Measurements from ENCODE around the gene AVEN. TPM values are rescaled to one million over a fixed set of nuclear protein-coding genes. Genes with fewer than 3 reads are reported as not detected.

The AVEN gene
- total RNA-seq, 1 donor from 2014 or later = 13.3 TPM

DNA sequence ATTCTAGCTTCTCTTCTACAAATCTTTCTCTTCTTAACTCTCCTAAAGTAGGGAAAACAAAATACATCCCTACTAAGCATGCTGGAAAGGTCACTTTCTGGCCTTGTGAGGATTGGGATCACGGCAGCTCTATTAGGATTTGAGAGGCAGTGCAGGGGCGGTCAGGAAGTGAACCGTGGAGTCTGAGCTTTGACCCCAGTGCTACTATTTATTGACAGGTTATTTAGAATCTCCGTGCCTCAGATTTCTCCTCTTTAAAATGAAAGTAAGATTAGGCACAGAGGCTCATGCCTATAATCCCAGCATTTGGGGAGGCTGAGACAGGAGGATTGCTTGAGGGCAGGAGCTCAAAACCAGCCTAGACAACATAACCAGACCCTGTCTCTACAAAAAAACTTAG lies 112.7 kb downstream of the AVEN start:
- intact Hi-C loops (cut with micrococcal nuclease) = no loop called here

DNA sequence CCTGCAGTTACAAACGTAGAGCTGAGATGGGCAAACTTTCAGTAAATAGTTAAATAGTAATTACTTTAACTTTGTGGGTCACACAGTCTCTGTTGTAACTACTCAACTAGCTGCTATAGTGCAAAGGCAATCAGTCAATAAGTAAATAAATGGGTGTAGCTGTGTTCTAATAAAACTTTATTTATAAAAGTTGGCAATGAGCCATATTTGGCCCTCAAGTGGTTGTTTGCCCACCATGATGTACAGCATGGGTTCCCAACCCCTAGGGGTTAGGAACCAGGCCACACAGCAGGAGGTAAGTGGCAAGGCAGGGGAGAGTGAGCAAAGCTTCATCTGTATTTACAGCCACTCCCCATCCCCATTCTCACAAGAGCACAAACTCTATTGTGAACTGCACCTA lies 115.6 kb downstream of the AVEN start:
- intact Hi-C loops (cut with micrococcal nuclease) = no loop called here

DNA sequence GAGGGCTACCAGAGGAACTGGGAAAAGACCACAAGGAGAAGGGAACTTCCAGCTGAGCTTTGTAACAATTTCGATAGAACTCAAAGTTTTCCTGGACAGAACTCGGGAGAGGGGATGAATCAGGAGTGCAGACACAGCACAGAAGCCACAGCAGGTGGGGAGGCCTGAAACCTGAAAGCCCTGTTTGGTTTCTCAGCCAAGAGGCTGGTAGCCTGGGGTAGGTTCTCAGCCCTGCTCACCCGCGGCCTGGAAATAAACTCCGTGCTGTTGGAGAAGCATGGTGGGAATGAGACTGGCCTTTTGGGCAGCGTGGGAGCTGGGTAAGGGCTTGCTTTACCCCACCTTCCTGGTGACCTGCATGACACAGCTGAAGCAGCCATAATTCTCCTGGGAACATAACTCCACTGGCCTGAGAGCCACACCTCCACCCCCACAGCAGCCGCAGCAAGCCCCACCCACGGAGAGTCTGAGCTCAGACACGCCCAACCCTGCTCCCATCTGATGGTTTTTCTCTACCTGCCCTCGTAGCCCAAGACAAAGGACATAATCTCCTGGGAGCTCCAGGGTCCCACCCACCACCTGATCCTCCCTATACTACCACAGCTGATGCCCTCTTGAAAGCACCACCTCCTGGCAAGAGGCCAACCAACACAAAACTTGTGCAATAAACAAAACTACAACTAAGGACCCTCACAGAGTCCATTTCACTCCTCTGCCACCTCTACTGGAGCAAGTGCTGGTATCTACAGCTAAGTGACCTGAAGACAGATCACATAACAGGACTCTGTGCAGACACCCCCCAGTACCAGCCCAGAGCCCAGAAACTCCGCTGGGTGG lies 123.2 kb downstream of the AVEN start:
- intact Hi-C loops (cut with micrococcal nuclease) = no loop called here

DNA sequence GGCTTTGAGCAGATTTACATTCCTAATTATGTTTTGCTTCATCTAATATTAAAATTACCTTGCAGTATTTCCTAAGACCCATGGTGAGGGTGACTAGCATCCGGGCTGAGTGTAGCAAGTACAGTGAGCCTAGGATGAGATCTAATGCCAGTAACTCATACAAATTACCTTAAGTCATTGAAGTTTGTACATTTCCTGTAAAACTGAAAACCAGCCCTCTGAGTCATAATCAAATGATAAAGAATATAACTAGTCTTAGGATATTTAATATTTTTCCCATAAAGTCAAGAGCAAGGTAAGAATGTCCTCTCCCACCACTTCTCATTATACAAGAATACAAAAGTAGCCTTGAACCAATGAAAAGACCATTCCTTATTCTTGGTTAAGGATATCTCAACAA lies 125.5 kb downstream of the AVEN start:
- intact Hi-C loops (cut with micrococcal nuclease) = no loop called here

DNA sequence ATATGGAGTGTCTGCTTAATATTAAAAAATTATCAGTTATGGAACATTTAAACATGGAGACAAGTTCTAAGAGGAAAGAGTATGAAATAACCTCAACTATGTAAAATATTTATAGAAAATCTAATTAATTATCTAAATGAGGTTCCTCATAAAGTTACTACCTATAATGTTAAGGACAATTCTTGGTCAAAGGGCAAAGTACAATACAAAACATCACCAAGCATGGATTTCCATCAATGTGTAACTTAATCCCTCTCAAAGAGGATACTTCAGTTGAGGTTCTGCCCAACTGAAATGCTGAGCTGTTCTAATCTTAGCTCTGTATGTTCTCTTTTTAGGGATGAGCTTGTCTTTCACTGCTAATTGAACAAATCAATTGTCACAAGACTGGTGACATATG lies 126.7 kb downstream of the AVEN start:
- intact Hi-C loops (cut with micrococcal nuclease) = no loop called here

DNA sequence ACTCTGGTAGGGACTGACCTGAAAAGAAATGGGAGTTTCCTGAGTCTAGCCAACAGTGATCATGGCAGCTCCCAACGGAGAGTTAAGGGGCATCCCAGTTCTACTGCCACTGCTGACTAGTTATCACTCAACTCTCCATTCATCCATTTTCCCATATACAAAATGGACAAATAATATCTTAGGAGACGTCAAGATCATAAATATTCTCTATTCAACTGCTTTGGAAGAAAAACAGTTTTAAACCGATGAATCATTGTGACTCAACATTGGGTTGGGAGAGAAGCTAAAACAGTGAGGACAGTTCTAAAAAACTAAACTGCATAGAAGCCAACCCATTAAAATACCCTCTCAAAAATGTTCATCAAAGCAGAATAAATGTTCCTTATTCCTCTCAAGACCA lies 128.3 kb downstream of the AVEN start:
- intact Hi-C loops (cut with micrococcal nuclease) = no loop called here

DNA sequence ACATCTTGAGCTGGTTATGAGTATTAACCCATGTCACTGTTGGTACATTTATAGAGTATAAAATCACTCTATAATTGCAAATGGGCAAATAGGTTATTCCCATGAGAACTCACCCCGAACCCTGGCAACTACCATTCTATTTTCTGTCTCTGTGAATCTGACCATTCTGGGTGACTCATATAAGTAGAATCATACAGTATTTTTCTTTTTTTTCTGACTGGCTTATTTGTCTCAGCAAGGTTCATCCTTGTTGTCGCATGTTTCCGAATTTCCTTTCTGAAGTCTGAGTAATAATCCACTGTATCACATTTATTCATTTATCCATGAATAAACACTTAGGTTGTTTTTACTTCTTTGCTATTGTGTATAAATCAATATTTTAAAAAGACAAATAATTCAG lies 130.6 kb downstream of the AVEN start:
- intact Hi-C loops (cut with micrococcal nuclease) = no loop called here

DNA sequence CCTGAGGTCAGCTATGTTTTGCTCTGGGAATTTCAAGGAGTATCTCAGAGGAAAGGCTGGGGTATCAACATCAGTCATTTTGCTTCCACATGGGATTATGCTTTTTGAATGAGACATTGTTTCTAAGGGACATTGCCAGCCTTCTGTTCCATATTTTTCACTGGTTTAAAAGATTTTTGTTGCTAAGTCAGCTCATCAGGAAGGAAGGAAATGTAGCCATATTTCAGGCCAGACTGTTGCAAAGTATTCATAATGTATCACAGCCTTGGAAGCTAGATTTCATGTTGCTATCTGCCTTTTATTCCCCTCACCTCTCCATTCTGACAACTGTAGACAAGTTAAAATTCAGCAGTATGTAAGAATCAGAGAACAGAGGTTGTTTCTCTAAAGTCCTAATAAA lies 131.7 kb downstream of the AVEN start:
- intact Hi-C loops (cut with micrococcal nuclease) = no loop called here

DNA sequence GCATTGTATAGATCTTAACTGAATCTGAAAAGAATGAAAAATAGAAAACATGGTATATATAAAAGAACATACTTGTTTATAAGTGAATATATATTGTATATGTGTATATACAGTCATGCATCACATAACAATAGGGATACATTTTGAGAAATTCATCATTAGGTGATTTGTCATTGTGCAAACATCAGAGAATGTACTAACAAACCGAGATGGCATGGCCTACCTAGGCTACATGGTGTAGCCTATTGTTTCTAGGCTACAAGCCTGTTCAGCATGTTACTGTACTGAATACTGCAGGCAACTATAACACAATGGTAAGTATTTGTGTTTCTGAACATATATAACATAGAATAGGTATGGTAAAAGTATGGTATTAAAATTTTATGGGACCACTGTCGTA lies 135.3 kb downstream of the AVEN start:
- intact Hi-C loops (cut with micrococcal nuclease) = no loop called here

DNA sequence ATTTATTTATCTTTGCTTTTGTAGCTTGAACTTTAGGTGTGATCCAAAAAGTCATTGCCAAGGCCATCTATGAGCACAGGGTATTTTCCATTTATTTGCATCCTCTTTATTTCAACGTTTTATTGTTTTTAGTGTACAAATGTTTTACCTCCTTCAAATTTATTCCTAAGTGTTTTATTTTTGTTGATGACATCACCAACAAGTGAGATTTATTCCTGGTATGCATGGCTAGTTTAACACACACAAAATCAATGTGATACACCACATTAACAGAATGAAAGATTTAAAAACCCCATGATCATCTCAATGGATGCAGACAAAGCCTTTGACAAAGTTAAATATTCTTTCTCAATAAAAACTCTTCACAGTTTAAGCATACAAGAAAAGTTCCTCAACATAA lies 137.0 kb downstream of the AVEN start:
- intact Hi-C loops (cut with micrococcal nuclease) = no loop called here

DNA sequence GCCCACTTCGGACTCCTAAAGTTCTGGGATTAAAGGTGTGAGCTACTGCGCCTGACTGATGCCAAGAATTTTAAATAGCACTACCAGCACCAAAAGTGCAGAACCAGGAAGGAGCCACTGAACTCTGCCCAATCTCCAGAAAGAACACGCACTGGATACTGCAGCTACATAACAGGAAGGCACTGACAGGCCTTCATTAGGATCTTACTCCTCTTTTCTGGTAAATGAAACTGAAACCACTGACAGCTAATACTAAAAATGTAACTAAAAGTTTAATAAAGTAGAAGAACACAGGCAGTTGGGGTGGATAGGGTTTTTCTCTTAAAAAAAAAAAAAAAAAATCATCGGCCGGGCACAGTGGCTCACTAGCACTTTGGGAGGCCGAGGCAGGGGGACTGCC lies 144.8 kb downstream of the AVEN start:
- intact Hi-C loops (cut with micrococcal nuclease) = no loop called here

DNA sequence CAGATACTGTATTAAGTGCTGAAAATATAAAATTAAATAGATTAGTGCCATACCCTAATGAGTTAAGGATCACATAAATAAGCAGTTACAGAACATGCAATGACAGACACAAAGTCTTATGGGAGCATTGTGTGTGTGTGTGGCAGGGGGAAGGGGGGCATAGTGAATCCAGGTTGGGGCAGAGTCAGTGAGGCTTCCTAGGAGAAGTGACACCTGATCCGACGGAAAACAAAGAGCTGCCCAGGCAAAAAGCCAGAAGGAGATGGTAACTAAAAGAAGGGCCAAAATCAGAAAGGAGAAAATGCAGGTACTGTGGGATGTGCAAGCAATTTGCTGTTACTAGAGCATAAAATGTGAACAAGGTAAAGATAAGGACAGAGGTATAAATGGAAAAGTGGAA lies 150.8 kb downstream of the AVEN start:
- intact Hi-C loops (cut with micrococcal nuclease) = no loop called here

DNA sequence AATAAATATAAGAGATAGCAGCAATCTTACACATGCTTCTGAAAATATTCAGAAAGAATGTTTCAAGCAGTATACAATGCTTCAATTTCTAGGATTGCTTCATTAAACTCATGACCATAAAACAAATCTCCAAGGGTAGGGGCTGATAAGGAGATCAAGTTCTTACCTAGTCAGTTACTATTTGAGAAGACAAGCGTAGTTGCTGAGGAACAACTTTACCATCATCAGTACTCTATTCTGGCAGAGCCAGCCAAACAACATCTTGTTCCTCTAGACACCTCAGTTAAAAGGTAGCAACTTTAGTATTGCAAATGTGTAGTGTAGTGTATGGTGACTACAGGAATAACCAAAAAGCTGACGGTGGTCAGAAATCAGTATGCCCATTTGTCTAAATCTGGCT lies 156.1 kb downstream of the AVEN start:
- intact Hi-C loops (cut with micrococcal nuclease) = no loop called here

DNA sequence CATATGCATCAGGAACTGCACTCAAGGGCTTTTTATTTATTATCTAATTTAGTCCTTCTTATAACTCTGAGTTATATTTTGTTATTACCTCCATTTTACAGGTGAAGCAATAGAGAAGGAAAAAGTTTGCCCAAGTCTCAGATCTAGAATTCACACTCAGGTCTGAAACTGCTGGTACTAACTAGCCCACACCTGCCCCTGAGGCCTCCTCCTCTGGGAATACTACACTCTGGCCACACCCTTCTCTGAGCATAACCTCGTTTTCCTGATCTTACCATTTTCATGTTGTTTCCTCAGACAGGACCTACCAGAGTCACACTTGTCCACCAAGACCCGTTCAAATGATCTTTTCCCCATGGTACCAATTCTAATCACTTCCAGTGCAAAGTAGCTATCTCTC lies 164.8 kb downstream of the AVEN start:
- intact Hi-C loops (cut with micrococcal nuclease) = no loop called here

DNA sequence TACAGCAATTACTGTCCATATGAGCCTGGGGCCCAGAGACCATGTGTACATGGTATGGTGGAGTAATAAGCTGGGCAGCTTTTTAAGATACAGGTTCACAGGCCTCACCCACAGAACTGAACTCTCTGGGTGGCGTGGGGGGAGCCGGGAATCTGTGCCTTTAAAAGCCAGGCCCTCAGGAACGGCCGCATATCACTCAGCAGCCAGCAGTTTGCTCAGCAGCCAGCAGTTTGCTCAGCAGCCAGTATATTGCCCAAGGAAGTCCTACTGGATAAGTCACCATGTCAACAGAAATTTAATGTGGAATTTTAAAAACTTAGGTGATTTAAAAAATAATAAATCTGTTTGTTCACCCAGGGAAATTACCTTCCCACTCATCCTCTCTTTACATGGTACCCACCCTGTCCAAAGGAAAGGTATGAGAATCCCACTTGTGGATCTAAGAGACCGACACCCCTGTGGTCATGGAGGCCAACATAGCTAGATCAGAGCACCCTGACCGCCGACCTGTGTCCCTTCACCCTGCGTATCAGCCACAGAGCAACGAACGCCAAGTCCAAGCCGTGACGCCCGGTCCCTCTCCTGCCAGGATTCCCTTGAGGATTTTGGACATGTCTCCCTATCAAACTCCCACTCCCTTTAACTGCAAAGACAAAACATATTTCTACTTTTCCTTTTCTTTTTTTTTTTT lies 166.4 kb downstream of the AVEN start:
- intact Hi-C loops (cut with micrococcal nuclease) = no loop called here

DNA sequence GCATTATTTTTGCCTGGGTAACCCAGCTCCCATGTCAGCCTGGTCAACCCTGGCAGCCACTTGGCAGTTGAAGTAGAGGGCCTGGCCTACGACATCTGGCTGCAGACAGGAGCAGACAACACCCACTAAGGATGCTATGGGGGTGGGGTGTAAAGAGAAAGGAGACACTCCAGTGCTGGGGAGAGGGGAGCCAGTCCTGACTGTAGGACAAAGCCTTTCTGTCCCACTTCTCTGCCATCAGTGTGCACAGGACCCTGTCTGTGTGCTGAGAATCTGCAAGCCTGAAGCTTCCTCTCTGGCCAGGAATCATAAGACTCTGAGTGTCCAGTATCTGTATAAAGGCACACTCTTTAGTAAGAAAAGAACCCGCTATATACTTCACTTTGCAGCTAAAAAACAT lies 167.0 kb downstream of the AVEN start:
- intact Hi-C loops (cut with micrococcal nuclease) = no loop called here

DNA sequence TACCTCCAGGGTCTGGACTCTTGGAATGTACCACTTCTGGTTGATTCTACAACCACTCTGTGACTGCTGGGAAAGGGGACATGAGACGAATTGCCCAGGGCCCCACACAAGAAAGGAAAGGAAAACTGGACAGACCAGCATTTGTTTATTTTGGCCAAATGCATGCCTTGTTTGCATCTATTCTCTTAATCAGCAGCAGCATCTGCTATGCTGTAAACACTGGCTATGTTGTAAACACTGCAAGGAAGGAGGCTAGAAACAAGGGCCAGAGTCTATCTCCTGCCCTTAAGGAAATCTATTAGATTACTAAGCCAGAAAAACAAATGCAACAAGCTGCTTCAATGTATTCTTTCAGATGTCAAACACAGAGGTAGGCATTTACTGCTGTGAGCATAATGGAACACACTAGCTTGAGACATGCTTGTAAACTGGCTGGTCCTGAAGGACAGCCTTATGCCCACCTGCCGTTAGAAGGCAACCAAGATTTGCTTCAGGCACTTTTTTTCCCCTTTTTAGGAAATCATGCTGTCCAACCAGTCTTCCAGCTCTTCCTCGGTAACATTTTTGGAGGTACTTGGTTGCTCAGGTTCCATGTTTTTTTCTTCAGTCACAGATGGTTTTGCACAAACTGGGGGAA lies 172.8 kb downstream of the AVEN start:
- intact Hi-C loops (cut with micrococcal nuclease) = no loop called here

DNA sequence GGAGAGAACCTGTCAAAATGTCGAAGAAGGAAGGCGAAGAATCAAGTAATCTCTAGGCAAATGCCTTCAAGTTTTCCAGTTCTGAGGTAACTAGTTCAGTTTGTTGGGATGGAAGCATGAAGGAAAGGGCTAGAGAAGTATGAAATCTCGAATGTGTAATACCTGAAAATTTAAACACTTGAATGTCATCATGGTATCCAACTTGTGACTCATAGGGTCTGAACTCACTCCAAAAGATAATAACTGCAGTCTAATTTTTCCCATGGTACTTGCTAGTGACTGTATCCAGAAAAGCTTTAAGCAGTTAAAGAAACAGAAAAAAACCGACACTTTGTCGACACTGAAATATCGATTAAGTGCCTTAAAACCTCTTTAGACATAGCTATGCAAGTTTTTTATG lies 173.6 kb downstream of the AVEN start:
- intact Hi-C loops (cut with micrococcal nuclease) = no loop called here

DNA sequence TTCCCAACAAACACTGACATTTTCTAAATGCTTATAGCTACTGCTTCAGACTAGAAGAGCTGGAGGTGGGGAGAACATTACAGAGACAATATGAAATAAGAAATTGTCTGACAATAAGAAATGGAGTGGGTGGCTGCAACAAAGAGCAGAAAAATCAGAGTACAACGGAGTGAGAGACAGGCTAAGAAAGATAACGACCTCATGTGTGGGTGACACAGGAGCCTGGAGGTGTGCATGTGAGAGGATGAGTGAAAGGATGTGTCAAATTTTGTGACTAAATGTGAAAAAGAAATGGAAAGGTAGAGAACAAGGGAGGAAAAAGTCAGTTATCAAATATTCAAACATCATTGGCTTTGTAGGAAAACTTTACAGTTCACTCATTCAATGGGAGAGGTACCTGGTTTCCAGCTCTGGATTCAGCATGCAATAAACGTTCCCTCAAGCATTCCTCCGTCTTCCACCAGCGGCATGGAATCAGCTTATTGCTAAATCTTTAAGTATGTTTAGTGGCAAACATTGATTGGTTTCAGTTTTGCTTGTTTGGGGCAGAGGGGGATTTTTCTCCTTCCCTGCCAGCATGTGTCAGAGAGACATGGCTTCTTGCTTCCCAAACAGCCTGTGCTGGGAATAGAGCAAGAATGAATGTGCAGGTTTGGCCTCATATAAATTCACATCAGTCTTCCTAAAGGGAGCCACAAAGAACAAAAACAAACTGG lies 174.5 kb downstream of the AVEN start:
- intact Hi-C loops (cut with micrococcal nuclease) = no loop called here

DNA sequence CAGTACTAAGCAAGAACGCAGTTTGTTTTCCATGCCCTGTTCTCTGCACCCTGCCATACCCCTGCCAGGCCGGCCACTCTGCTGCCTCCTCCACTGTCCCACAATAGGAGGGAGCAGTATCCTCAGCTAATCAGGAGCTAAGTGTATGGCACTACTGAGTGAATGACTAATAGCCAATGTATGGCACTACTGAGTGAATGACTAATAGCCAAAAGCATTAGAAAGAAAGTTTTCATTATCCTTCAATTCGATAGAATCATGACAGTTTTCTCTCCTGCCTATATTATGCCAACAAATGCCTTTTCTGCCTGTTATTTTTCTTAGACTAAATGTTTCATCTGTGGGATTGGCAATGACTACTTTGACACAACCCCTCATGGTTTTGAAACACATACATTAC lies 178.2 kb downstream of the AVEN start:
- intact Hi-C loops (cut with micrococcal nuclease) = no loop called here

DNA sequence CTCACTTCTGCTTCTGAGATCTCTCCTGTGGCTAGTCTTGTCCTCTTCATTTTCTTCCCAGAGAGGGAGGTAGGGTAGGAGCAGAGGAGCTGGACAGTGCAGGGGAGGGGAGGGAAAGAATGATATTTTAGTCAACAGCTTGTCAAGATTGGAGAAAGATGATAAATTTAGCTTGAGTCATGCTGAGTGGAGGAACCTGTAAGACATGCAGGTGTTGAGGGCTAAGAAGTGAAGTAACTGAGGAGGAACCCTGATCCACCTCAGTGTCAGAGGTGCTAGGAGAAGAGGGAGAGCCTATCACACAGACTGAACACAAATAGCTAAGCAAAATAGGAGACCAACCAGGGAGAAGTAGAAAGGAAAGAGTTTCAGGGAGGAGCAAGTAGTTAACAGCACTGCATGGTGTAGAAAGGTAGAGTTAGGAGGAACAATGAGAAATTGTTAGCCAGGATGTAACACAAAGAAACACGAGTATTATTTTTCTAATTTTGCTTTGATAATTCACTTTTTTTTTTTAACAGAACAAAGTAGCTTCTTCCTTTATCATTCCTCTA lies 178.9 kb downstream of the AVEN start:
- intact Hi-C loops (cut with micrococcal nuclease) = no loop called here

DNA sequence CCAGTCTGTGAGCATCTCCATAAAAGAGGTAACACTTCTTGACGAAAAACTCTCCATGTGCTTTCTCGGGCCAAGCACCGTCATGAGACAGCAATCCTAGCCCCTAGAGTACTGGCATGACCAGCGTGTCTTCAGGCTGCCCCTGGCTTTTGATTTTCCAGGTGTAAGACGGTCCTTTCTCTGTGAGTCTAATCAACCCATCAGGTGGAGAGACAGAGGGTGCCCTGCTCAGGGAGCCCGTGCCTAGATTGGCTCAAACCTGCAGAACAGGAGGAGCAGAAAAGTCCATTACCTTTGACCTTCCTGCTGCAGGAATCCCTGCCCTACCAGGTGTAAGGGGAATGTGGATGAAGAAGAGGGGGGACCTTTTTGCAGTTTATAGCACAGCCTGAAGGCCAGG lies 180.2 kb downstream of the AVEN start:
- intact Hi-C loops (cut with micrococcal nuclease) = no loop called here
